A172 (cell line): ENCODE results near the gene SASH1. TPM values are rescaled to one million over a fixed set of nuclear protein-coding genes. Genes with fewer than 3 reads are reported as not detected.

Experiments
- DNase-seq: peaks from one replicate; pipeline ENCODE4 v3.0.0-alpha.2; 2015; ENCODE audit warnings: low spot score
- total RNA-seq: library from RNA; depleted of rRNA; stranded (reverse); fragments of >200 nt; shearing (Covaris generic); gene quantifications from 2 replicates; pipeline ENCODE4 v1.2.3, GENCODE V29; 2014

Gene SASH1
- total RNA-seq, 1 experiment from 2014 or later = 7.1 TPM

DNA sequence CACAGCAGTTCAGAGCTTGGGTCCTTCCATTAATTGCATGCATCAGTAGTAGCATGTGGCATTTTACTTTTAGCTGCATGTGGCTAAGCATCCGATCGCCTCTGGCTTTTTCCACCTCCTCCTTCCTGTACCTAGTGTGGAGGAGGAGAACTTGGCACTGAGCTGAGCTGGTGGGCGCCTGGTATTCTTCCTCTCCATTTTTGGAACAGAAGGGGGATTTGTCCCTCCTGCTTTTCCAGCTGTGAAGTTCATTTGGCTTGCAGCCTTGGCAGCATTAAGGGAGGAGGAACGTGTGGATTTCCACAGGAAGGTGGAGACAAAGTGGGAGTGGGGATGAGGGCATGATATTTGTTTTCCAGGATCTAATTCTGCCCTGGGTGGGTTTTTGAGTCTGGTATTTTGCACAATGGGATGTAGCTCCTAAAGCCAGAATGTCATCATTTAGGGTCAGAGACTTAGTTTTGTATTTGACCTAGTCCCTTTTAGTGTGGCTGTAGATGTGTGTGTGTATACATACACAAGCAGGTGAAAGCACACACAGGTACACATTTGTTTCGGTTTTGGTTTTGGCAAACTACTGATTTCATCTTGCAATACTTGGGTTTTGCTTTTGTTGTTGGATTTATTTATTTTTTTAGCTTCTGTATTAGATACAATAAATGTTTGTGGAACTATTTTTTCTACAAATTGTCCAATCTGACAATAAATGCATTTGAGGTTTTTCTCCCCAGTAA lies 90.0 kb downstream of the SASH1 start:
- no peak for DNase-seq

DNA sequence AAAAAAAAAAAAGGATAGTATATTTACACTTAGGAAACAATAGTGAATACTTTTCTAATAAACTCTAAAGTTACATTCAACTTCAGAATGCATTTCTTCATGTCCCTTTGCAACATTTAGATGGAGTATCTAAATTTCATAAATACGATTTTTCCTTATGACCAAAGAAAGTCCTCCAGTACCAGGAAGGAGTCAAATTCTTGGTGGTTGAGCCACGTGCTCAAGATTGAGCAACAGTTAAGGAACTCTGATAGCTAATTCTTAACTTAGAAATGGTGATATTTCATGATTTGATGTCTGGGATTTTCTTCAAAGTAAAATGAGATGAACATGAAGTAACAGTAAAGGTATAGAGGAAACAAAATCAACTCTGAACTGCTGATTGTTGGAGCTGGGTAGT lies 92.7 kb downstream of the SASH1 start:
- DNase-seq = no peak

DNA sequence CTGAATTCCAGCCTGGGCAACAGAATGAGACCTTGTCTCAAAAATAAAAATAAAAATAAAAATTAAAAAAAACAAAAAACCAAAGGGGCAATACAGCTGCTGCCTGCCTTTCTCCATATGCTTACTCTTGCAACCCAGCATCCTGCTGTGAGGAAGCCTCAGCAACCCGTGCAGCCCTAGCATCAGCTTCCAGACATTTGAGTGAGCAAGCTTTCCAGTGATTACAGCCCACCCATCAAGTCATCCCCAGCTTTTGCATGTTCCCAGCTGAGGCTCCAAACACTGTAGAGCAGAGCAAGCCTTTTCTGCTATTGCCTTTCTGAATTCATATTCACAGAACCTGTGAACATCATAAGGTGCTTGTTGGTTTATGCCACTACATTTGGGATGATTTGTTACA lies 93.8 kb downstream of the SASH1 start:
- no peak for DNase-seq

DNA sequence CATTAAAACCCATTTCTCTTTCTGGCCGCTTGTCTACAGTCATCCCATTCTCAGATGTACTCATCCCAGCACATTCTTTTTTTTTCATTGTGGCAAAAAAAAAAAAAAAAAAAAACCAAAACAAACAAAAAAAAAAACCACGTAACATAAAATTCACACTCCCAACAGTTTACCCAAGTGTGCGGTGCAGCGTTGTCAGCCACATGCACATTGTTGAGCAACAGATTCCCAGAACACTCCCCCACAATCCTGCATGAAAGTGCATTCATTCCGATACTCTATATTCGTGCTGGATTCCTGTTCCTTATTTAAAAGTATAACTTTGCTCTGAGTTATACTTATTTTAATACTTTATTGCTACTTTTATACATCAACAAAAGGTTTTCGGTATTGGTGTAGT lies 96.0 kb downstream of the SASH1 start:
- DNase-seq = no peak

DNA sequence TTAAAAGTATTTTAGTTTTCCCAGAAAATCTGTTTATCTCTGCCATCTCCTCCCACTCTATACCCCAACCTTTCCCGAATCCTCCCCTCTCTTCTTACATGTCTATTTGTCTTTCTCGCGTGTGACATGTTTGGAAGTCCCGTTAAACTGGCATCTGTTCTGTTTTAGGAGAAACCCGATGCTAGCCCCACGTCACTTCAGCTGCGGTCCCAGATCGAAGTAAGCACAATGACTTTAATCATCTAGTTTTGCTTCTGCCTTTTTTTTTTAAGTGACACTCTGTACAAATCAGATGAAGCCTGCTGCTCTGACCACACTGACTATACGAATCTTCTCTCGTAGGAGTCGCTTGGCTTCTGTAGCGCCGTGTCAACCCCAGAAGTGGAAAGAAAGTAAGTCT lies 97.4 kb downstream of the SASH1 start:
- no peak for DNase-seq

DNA sequence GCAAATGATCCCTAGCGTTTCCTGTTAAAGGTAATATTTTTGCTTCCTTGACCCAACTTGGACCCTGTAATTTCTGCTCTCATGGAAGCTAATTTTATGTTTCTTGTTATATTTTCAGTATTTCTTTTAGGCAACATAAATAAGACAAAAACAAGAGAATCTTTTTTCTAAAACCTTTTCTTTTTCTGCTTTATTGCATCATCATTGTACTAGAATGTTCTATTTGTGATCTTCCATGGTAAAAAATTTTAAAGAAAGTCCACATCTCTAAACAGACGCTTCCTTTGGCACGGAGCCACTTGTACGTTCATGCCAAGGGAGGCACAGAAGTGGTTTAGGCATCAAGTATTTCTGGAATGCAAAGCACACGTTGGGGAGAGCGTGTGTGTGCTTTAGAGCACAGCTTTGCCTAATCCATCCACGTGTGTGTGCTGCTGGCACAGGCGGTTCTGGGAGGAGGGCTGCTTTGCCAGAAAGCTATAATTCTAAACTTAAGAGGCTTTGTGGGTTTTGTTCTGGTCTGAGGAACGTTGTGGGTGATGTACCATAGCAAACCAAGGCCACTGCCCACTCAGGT lies 98.3 kb downstream of the SASH1 start:
- DNase-seq = peak; percentile 86

DNA sequence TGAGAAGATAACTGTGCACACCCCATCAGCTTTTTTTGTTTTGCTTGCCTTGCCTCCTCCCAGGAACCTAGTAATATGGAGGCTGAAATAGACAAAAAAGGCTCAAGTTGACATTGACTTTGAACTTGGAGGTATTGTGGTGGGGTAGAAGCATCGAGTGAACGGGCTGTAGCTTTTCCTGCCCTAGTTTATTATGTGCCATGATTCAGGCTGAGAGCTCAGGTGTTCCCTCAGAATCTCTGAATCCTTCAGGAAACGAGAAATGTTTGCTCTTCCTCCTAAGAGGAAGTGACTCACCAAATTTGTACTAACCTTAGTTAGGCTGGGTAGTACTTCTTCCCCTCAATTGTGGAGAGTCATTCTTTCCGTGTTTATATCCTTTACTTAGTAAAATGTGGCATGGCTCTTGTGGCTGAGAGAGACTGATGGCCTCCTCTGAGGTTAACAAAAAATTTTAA lies 98.8 kb downstream of the SASH1 start:
- DNase-seq = peak; percentile 88

DNA sequence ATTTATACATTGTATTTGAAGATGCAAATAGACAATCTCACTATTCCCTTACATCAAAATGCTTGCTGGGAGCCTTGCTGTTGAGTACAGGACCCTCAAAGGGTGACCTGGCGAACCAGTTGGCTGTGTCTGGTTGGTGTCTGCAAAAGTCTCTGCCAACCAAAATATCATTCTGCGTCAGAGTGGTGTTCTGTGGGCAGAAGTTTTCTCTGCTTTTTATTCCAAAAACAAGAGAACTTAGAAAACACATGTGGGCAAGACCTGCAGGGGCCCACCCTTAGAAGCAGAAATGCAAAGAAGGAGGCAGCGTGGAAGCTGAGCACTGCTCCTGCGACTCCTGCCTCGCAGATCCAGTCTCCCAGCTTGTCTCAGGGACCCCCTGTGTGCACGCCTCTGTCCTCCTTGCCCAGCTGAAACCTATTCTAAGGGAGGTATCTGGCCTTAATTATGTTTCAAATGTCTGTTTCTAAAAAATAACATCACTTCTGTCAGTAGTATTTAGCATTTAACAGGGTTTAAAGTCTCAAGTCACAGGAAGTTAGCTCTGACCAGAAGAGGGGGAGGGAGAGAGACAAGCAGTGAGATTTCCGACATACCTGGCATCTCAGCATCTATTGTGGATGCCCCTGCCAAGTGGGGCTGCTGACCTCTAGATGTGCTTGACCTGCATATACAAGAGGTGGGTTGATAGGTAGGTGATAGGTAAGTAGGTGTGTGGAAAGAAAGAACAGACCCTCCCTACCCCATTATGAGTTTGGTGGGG lies 101.3 kb downstream of the SASH1 start:
- DNase-seq = no peak

DNA sequence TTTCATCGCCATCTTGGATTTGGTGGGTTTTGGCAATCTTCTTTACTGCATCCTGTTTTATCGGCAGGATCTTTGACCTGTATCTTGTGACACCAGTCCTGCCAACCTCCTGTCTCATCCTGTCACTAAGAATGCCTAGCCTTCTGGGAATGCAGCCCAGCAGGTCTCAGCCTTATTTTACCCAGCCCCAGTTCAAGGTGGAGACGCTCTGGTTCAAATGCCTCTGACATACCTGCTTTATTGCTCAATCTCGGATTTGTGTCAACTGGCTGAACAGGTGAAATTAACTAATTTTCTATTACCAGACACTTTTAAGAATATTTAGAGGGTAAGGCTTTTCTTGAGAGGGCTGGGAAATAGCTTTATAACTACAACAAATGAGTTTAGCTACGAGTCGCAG lies 102.5 kb downstream of the SASH1 start:
- no peak for DNase-seq

DNA sequence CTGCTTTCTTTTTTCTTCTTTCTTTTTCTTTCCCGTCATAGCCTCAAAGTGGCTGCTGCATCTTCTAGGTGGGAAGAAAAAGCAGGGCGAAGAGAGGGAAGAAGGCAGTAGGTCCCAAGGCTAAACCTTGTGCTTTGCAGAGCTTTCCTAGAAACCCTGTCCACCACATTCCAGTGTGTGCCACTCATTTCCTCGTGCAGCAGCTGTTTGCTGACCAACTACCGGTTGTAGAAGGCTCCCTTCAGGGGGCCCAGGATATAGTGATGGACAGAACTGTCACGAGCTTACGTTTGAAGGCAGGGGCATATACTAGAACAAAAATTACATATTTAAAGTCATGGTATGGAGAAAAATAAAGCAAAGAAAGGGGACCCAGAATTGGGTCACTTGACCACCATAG lies 103.0 kb downstream of the SASH1 start:
- DNase-seq = peak; percentile 67

DNA sequence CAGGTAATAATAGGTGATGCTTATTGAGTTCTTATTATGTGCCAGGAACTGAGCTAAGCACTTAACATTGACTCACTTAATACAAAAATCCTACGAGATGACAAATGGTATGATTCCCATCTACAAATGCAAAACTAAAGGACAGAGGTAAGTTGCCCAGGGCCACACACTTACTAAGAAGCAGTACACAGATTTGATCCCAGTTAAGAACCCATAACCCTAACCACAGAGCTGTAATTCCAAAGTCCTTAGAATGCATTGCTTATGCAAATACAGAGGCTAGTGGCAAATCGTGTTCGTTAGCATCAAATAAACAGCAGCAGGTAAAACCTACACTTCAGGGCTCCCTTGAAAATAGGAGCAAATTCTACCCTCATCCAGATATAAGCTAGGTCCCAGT lies 104.0 kb downstream of the SASH1 start:
- DNase-seq = no peak

DNA sequence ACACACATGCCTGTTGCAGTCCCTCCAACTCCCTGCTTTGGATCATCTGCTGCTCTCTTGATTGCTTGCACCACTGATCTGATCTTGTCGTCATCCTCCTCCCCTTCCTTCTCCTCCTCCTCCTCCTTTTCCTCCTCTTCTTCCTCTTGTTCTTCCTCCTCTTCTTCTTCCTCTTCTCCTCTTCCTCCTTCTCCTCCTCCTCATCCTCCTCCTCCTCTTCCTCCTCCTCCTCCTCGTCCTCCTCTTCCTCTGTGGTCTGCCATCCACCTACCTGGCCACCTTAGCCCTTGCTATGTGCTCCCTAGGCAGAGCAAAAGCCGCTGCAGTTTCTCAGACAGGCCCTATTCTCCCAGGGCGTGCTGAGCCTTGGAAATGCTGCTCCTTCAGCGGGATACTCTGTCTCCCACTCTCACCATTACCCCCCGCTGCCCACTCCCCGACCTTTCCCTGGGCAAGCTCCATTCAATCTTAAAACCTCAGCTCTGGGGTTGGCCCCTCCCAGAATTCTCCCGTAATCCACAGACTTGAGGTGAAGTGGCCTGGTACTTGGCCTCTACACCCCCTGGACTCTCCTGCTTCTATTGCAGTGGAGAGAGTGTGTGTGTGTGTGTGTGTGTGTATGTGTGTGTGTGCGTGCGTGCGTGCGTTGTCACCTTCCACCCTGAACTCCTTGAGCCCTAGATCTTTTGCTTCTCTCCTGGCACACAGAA lies 105.0 kb downstream of the SASH1 start:
- DNase-seq = no peak

DNA sequence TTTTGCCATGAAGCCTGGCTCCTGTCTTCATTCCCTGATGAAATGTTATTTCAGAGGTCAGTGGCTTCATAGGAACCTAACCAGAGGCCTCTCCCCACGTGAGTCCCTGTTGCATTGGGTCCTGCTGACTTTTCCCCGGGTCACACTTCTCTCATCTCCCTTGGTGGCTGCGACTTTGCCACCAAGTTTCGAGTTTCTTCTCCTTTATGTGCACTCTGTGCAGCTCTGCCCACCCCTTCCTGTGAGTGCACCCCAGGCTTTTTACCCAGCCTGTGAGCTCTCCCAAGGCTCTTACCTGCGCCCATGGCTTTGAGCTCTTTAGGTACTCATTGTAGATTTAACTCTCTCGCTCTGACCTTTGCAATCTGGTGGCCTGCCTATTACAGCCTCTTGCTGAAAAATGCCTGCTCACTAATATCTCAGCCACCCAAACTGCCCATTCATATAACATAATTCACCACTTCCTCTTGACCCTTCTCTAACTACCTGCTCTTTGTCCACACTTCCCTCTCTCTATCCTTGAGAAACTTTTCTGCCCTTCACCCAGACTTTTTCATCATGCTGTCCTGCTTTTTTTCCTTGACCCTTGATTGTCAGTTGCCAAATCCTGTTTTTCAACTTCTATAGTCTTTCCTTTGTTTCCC lies 105.9 kb downstream of the SASH1 start:
- DNase-seq = no peak

DNA sequence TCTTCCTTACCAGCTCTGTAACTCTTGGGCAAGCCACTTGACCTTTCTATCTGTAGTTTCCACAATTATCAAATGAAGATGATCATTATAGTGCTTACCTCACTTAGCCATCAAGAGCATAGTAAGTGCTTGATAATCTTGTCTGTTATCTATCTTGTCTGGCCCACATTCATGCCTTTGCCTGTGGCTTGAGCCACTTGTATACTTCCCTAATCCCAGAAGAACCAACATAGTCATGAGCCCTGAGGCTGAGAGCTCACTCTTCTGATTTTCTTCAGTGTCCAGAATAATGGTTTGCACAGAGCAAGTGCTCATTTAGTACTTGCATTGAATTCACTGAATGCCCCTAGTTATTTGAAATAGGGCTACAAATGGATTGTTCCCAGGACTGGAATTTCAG lies 108.2 kb downstream of the SASH1 start:
- DNase-seq = no peak

DNA sequence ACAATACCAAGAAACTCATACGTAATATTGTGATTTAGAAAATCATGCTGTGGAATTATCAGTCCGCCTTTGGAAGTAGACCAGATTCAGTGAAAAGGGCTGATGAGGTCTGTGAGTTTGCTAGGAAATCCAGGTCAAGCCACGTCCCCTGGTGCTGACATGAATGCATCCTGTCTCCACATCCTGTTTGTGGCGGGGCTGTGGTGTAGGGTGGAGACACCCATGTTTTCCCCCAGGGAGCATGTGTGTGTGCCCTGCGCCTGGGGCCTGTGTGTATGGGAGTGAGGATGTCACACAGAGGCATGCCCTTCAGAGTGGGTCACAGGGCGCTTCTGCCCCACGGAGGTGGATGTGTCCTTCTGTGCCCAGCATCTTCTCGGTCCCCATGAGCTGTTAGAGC lies 109.1 kb downstream of the SASH1 start:
- DNase-seq = no peak

DNA sequence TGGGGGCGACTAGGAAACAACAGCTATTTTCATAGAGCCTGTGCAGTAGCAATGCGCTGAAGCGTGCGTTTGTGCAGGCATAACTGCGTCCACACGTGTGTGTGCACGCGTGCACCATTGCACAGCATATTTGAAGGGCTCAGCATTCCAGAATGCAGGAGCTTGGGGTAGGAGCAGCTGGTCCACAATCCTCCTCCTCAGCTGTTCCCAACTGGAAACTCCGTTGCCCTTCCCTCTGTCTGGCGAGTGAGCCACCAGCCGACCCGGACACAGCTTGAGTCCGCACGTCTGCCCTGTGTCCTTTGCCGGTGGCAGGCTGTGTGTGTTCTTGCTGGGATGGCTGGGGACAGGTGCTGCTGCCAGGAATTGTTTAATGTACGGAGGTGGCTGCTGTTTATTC lies 110.2 kb downstream of the SASH1 start:
- DNase-seq = no peak

DNA sequence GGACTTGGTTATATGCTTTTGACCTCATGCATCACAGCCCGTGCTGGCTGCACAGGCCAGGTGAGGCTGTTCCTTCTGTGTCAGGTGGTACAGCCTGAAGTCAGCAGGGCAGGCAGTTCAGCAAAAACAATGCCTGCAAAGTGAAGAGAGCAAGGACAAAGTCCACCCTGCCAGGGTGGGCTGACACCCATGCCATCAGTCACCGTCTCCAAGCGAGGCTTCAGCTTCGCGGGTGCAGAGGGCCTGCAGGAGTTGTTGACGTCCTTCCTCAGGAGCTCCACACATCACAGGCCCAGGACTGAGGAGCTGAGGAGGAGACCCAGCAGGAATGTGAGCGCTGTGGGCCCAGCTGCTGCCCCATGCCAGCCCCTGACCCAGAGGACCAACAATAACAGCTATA lies 111.3 kb downstream of the SASH1 start:
- DNase-seq = no peak

DNA sequence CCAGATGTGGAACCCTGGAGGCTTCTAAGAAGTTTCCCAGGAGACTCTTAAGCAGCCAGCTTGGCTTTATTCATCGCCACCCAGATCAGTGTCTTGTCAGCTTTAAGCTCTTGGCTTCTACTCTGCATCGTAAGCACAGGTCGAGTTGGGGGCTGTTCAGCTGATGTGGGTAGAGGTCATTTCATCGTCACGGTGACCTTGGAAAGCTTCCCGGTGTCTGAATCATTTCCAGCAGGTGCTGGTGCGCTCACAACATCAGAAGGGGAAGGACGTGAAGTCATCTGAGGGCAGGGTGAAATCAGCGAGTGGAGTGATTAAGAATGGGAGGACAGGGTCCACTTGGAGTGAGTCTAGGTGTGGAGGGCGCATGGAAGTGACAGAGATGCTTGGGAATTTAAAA lies 112.6 kb downstream of the SASH1 start:
- DNase-seq = peak; percentile 13

DNA sequence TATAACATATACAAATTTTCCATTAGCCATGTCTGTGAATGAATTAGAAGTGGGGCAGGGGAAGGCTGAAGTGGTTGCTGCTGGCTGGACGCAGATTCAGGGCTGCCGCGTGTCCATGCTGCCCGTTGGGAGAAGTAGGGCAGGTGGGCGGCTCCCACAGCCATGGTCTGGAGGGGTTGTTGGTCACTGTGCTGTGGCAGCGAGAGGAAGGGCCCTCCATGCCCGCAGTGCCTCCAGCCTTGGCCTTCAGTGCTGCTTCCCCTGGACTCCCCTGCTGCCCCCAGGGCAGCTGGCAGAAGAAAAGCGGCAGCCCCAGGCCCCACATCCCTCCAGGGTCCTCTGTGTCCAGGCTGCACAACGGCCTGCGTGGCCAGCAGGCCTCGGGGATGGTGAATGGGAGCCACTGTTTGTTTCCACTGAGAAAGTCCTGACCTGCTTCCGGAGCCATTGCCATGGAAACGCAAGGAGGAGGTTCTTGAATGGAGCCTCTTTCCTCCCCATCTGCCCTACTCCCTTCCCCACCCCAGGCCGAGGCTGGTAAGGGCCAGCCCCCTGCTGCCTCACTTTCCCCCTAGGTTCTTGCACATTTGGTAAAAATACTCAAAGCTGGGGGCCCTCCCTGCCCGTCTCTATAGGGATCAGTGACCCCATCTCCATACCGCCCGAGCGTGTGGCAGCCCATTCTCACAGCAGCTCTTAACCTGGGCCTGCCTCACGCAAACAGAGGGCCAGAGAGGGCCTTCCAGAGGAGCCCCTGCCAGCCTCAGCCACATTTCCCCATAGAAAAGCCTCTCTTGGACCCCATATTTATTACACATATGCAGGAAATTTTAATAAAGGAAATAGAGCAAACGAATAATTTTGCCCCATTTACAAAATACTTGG lies 113.3 kb downstream of the SASH1 start:
- no peak for DNase-seq

DNA sequence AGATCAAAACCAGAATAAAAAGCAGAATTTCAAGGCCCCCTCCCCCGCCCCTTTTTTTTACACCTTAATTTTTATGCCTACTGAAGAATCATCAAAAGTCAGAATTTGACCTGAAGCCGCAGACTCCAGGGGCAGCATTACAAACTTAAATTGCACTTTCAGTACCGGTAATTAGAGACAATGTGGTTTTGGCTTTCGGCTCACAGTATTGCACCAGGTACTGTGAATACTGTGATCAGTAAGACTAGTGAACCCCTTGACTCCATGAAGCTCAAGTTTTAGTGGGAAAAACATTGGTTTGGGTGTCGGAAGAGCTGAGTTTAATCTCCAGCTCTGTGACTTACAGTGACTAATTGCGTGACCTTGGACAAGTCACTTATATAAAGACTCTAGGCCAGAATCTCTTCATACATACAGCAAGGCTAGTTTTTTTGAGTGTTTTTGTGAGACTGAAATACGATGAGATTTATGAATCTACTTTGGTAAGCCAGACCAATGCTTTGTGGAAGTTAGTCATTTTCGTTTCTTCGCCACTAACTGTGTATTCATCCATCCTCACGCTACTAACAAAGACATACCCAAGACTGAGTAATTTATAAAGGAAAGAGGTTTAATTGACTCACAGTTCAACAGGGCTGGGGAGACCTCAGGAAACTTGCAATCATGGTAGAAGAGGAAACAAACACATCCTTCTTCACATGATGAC lies 114.7 kb downstream of the SASH1 start:
- peak; percentile 7 for DNase-seq
